Panc1 (cell line): Measurements from ENCODE around the gene AGTR1. TPM values are rescaled to one million over a fixed set of nuclear protein-coding genes. Genes with fewer than 3 reads are reported as not detected.

Experiments used
- ATAC-seq: fragments of 200-7000 bp; cut with Tn5 transposase; 2 replicates; pipeline ENCODE4 v1.9.1; 2020; ENCODE audit warnings: mild to moderate bottlenecking, moderate library complexity
- BruUV-seq: library from RNA; stranded (reverse); fragments of 400-500 nt; replicated peaks from 2 replicates; lab custom pipeline; 2021; lab: Mats Ljungman, UMichigan
- CTCF ChIA-PET: fragments of 300-600 bp; sonication (Branson Sonifier 250); formaldehyde crosslinking; loops from one replicate; lab custom pipeline; 2022; ENCODE audit warnings: antibody characterized with exemption; lab: Charles Lee
- POLR2A ChIA-PET: fragments of 300-600 bp; sonication (Branson Sonifier 250); formaldehyde crosslinking; loops from one replicate; lab custom pipeline; 2022; ENCODE audit warnings: antibody characterized with exemption; lab: Charles Lee
- DNase-seq: peaks from one replicate; pipeline ENCODE4 v3.0.0-alpha.2; 2010; ENCODE audit warnings: low read depth, low spot score
- H3K27ac ChIP-seq: 2 replicates; pipeline ENCODE4 v1.5.1; 2011; ENCODE audit warnings: mild to moderate bottlenecking, low read length, inconsistent platforms
- H3K27me3 ChIP-seq: fragments of 200-500 bp; sonication (Bioruptor generic); 2 replicates; pipeline ENCODE4 v1.6.0; 2014; ENCODE audit warnings: low read length, inconsistent platforms; ENCODE audit not compliant: control insufficient read depth, insufficient read depth
- H3K36me3 ChIP-seq: fragments of 200-500 bp; sonication (Bioruptor generic); 2 replicates; pipeline ENCODE4 v1.5.1; 2014; ENCODE audit warnings: inconsistent platforms, mild to moderate bottlenecking, low read length, moderate library complexity; ENCODE audit not compliant: control insufficient read depth, insufficient read depth
- H3K4me1 ChIP-seq: 2 replicates; pipeline ENCODE4 v1.5.1; 2011; ENCODE audit warnings: inconsistent platforms, mild to moderate bottlenecking, low read length, moderate library complexity; ENCODE audit not compliant: control insufficient read depth, insufficient read depth
- H3K4me3 ChIP-seq, 2 experiments: 2 replicates each; pipeline ENCODE4 v1.5.1; 2011 to 2012; ENCODE audit warnings: low read depth in 2 of 2, low read length in 2 of 2, mild to moderate bottlenecking in 2 of 2, inconsistent platforms in 1 of 2, moderate library complexity in 1 of 2
- H3K9me3 ChIP-seq: fragments of 200-500 bp; sonication (Bioruptor generic); 2 replicates; pipeline ENCODE4 v1.5.1; 2014; ENCODE audit warnings: low read depth, mild to moderate bottlenecking, inconsistent platforms, low read length, moderate library complexity; ENCODE audit not compliant: control insufficient read depth, insufficient read depth
- CTCF ChIP-seq: fragments of 450-650 bp; IDR thresholded peaks from 2 replicates; pipeline ENCODE4 v1.5.1; 2017; ENCODE audit warnings: mild to moderate bottlenecking
- POLR2AphosphoS5 ChIP-seq: IDR thresholded peaks from 2 replicates; pipeline ENCODE4 v1.6.1; 2012; ENCODE audit warnings: mild to moderate bottlenecking, low read depth, low read length, moderate library complexity
- SIN3A ChIP-seq: IDR thresholded peaks from 2 replicates; pipeline ENCODE4 v1.6.1; 2012; ENCODE audit warnings: low read depth, mild to moderate bottlenecking, low read length, moderate library complexity, borderline replicate concordance; ENCODE audit not compliant: insufficient read depth
- TCF7L2 ChIP-seq: IDR thresholded peaks from 2 replicates; pipeline ENCODE4 v1.6.1; 2011; ENCODE audit warnings: mild to moderate bottlenecking, low read depth, low read length, inconsistent platforms
- in situ Hi-C: cut with HindIII; loops from 2 replicates; pipeline ENCODE4 v1.10.0; 2016; ENCODE audit warnings: low sequenced_read_pairs, low pct_unique_long_range_greater_than_20kb
- intact Hi-C: fragments of 100-400 bp; cut with micrococcal nuclease; formaldehyde crosslinking; loops from one replicate; pipeline ENCODE4 v1.10.0; 2022; ENCODE audit not compliant: unreplicated experiment
- total RNA-seq: library from RNA; stranded (reverse); gene quantifications from one replicate; pipeline ENCODE4 v1.2.1, GENCODE V29; 2021; ENCODE audit not compliant: unreplicated experiment
- TF ChIP-seq, protein P1 (sequence below), 2 experiments: IDR thresholded peaks; 2 replicates each; pipeline ENCODE4 v1.6.1; 2011 to 2012; ENCODE audit warnings: low read depth in 2 of 2, control low read depth in 1 of 2, low read length in 1 of 2, mild to moderate bottlenecking in 1 of 2, moderate library complexity in 1 of 2; ENCODE audit not compliant: insufficient read depth in 1 of 2

The AGTR1 gene
- total RNA-seq, 1 experiment from 2014 or later: 0.28 TPM

- ATAC-seq (no peak), DNase-seq (no peak)
- POLR2A ChIA-PET: no interaction called here
- no peaks in the 10 kb centered on the region for H3K36me3 ChIP-seq
- H3K27me3 ChIP-seq: peaks cover 2% of the 10 kb centered on the region
- in situ Hi-C loops: no loop called here
- TF ChIP-seq SIN3A (no peak), CTCF (no peak), TCF7L2 (no peak), POLR2AphosphoS5 (no peak)
- TF ChIP-seq, protein P1, sequence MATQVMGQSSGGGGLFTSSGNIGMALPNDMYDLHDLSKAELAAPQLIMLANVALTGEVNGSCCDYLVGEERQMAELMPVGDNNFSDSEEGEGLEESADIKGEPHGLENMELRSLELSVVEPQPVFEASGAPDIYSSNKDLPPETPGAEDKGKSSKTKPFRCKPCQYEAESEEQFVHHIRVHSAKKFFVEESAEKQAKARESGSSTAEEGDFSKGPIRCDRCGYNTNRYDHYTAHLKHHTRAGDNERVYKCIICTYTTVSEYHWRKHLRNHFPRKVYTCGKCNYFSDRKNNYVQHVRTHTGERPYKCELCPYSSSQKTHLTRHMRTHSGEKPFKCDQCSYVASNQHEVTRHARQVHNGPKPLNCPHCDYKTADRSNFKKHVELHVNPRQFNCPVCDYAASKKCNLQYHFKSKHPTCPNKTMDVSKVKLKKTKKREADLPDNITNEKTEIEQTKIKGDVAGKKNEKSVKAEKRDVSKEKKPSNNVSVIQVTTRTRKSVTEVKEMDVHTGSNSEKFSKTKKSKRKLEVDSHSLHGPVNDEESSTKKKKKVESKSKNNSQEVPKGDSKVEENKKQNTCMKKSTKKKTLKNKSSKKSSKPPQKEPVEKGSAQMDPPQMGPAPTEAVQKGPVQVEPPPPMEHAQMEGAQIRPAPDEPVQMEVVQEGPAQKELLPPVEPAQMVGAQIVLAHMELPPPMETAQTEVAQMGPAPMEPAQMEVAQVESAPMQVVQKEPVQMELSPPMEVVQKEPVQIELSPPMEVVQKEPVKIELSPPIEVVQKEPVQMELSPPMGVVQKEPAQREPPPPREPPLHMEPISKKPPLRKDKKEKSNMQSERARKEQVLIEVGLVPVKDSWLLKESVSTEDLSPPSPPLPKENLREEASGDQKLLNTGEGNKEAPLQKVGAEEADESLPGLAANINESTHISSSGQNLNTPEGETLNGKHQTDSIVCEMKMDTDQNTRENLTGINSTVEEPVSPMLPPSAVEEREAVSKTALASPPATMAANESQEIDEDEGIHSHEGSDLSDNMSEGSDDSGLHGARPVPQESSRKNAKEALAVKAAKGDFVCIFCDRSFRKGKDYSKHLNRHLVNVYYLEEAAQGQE (IDR thresholded peaks at IDR 0.05; ENCODE audit: insufficient read depth in 1 of 2, low read depth in 2 of 2, low read length in 1 of 2): no peak
- no peak overlapping the region for H3K4me3 ChIP-seq
- H3K4me1 ChIP-seq: no peaks in the 10 kb centered on the region
- intact Hi-C loops: no loop called here
- no peak overlapping the region for H3K27ac ChIP-seq
- CTCF ChIA-PET: no interaction called here
- no peaks in the 10 kb centered on the region for H3K9me3 ChIP-seq
- no TSS peak for BruUV-seq
These were observed 31.9 kb downstream of the AGTR1 start for GRCh38 chr3:148729476-148730055.

- DNase-seq (no peak), ATAC-seq (no peak)
- POLR2A ChIA-PET: no interaction called here
- in situ Hi-C loops (no loop called here), intact Hi-C loops (no loop called here)
- H3K27me3 ChIP-seq: peaks cover 2% of the 10 kb centered on the region
- no peaks in the 10 kb centered on the region for H3K36me3 ChIP-seq
- H3K4me3 ChIP-seq: no peak overlapping the region
- no peaks in the 10 kb centered on the region for H3K9me3 ChIP-seq
- TF ChIP-seq, protein P1 (IDR thresholded peaks at IDR 0.05; ENCODE audit: insufficient read depth in 1 of 2, low read depth in 2 of 2, low read length in 1 of 2): no peak
- TF ChIP-seq SIN3A (no peak), POLR2AphosphoS5 (no peak), TCF7L2 (no peak), CTCF (no peak)
- H3K4me1 ChIP-seq: no peaks in the 10 kb centered on the region
- CTCF ChIA-PET: no interaction called here
- H3K27ac ChIP-seq: no peak overlapping the region
- no TSS peak for BruUV-seq
These were observed 33.0 kb downstream of the AGTR1 start for GRCh38 chr3:148730676-148731075.
